HG03571 (cell line): ENCODE results near the gene RAB27B.
"Not testable (repeated sequence)": the region's sequence is repeated elsewhere in the genome, so short reads cannot be mapped to it uniquely, and the experiment has no call there.

Experiments
- ATAC-seq: cut with Tn5 transposase; IDR thresholded peaks from one replicate; pipeline ENCODE4 v1.9.1; 2021; ENCODE audit not compliant: unreplicated experiment

The RAB27B gene

GRCh38 chr18:54828281-54828881, at the start of gene RAB27B:
Gene RAB27B, plus strand, starts transcription at chr18:54828477. Its CDS starts 49,109 bp downstream, at chr18:54877586.
- no peak for ATAC-seq

GRCh38 chr18:54780285-54780861, 47.9 kb upstream of the RAB27B start:
- ATAC-seq, result no peak

- no peak for ATAC-seq
Observed at GRCh38 chr18:54780970-54781369, 47.3 kb upstream of the RAB27B start.

DNA sequence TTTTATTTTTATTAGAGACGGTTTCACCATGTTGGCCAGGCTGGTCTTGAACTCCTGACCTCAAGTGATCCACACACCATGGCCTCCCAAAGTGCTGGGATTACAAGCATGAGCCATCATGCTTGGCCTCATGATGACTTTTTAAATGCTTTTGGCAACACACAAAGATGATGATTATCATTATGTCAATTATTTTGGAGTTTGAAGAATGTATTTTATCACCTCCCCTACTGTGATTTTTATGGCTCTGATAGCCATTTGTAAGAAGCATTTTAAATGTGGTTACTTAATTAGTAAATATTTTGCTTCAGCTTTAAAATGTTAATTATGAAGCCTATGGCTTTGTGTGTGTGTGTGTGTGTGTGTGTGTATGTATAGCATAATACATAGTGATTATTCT, 45.1 kb upstream of the RAB27B start:
- no peak for ATAC-seq

- ATAC-seq, result no peak
Observed at GRCh38 chr18:54786206-54786605, 42.1 kb upstream of the RAB27B start.

- ATAC-seq, result no peak
Observed at GRCh38 chr18:54787121-54787520, 41.2 kb upstream of the RAB27B start.

DNA sequence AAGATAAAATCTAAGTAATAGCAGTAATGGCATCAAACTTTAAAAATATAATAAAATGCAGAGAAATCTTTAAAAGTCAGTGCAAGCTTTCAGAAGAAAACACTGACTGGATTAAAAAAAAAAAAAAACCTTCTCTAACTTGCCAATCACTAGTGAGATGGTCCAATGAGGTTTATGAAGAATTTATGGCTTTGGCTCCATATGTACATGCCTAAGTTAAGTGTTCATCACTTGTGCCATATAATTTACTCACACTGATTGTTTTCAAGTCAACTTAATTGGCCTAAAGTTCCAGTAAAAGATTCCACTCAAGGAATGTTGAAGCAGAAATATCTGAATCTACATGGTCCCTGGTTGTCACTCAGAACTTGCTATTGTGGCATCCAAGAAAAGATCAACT, 40.7 kb upstream of the RAB27B start:
- no peak for ATAC-seq

DNA sequence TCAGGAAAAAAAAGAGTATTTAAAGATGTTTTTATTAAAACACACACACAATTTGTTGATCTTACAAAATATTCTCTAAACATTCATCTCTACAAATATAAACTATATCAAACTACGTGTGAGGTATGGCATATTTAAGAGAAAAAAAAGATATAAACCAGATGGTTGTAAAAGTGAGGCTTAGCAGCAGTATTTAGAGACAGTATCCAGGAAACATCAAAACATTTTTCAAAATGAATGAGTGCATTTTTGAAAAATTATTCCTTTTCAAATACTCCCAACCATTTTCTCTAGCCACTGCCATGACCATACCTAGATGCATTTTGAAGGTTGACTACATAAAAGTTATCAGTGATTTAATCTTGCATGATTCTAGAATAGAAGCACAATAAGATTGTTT, 38.2 kb upstream of the RAB27B start:
- ATAC-seq, result no peak

DNA sequence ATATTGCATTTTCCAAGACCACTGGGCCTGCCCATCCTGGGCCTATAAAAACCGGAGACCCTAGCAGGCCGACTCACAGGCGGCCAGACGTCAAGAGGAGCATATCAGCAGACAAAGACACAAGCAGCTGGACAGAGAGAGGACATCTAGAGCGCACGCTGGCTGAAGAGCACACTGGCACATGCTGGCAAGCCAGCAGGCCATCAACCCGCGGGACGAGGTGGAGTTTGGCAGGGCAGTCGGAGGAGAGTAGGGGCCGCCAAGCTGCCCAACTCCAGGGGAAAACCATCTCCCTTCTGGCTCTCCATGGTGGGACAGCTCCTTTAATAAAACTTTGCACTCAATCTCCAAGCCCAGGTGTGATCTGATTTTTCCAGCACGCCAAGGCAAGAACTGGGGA, 36.6 kb upstream of the RAB27B start:
- ATAC-seq, result no peak

DNA sequence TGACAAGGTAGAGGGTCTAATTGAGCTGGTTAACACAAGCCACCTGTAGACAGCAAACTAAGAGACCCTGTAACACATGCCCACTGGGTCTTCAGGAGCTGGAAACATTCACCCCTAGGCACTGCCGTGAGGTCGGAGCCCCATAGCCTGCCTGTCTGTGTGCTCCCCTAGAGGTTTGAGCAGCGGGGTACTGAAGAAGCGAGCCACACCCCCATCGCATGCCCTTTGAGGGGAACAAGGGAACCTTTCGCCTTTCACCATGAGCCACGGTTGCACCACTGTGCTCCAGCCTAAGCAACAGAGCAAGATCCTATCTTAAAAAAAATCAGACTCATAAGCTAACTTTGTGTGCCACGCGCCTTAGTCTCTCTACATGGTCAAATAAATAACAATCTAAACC, 36.2 kb upstream of the RAB27B start:
- no peak for ATAC-seq

GRCh38 chr18:54794823-54795222, 33.5 kb upstream of the RAB27B start:
- no peak for ATAC-seq

DNA sequence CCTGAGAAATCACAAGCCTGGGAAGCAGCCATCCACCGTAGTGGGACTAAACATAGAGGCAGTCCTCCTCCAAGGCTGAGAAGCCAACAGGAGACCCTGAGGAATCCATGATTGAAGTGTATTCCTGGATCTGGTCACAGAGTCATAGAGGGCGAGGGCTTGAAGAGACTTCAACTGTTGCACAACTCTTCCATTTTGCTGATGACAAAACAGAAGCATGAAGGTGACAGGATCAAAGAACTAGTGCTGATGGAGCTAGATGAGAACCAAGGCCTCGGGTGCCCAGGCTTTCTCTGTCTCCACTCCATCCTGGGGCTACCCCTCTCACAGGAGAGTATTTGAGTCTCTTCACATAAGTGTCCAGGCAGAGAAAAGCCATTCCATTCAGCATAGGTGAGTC, 30.1 kb upstream of the RAB27B start:
- no peak for ATAC-seq

DNA sequence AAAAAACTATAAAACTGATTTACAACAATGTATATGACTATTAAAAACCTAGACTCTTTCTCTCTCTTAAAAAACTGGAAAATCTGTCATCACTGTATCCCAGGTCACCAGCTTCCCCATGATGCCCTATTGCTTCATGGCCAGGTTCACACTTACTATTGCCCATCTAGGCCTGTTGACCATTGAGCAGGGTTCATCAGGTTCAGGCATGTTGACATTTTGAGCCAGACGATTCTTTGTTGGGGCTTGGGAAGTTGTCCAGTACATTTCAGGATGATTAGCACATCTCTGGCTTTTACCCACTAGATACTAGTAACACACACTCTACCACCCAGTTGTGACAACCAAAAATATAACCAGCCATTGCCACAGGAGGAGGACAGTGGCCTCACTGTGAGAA, 26.9 kb upstream of the RAB27B start:
- ATAC-seq, result no peak

GRCh38 chr18:54802178-54802577, 26.1 kb upstream of the RAB27B start:
- no peak for ATAC-seq

GRCh38 chr18:54802686-54803395, 25.4 kb upstream of the RAB27B start:
- no peak for ATAC-seq

- no peak for ATAC-seq
Observed at GRCh38 chr18:54805571-54806334, 22.5 kb upstream of the RAB27B start.

DNA sequence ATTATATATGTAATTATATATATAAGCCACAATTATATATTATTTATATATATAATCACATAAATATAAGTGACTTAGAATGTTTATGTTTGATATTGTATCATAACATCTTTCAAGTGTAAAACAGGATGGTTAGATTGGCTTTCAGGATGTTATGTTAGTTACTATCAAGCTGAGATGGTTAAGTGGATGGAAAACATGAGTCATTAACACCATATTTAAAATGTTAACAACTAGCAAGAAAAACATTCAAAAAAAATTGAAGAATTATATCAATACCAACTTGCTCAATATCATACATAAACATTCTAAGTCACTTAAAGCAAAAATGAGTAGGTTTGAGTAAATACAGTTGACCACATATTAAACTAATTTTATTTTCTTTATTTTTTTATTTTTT, 21.8 kb upstream of the RAB27B start:
- no peak for ATAC-seq

- ATAC-seq, result no peak
Observed at GRCh38 chr18:54807303-54807702, 21.0 kb upstream of the RAB27B start.

DNA sequence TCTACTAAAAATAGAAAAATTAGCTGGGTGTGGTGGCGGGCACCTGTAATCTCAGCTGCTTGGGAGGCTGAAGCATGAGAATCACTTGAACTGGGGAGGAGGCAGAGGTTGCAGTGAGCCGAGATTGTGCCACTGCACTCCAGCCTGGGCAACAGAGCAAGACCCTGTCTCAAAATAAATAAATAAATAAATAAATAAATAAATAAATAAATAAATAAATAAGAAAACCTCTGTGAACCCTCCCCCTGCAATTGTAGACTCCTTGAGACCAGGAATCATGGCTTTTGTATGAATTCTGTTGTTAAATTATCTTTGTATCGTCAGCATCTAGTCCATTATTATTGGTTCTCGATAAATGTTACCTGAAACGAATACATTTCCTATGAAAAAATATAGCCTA, 17.6 kb upstream of the RAB27B start:
- ATAC-seq, result not testable (repeated sequence)

- no peak for ATAC-seq
Observed at GRCh38 chr18:54812885-54813284, 15.4 kb upstream of the RAB27B start.

DNA sequence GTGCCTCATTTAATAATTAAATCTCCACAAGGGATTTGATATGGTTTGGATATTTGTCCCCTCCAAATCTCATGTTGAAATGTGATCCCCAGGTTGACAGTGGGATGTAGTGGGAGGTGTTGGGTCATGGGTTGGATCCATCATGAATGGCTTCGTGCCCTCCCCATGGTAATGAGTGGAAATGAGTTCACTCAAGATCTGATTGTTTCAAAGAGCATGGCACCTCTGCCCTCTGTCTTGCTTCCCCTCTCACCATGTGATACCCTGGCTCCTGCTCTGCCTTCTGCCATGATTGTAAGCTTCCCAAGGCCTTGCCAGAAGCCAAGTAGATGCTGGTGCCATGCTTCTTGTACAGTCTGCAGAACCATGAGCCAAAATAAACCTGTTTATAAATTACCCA, 15.0 kb upstream of the RAB27B start:
- ATAC-seq, result no peak
